Neural progenitor cell (in vitro differentiated cells): Measurements from ENCODE around the gene BTBD10. TPM values are rescaled to one million over a fixed set of nuclear protein-coding genes. Genes with fewer than 3 reads are reported as not detected.
A peak's percentile ranks its signal among the peaks of the same experiment; 100 is the strongest.

Source experiments
- DNase-seq: peaks from one replicate; pipeline ENCODE4 v3.0.0-alpha.2; 2016; ENCODE audit warnings: low spot score
- H2AFZ ChIP-seq: fragments of 200-600 bp; sonication (generic); replicated peaks from 2 replicates; pipeline ENCODE4 v1.6.1; 2016; ENCODE audit warnings: antibody characterized with exemption
- H3F3A ChIP-seq: fragments of 200-600 bp; sonication (generic); 2 replicates; pipeline ENCODE4 v1.6.1; 2016; ENCODE audit warnings: antibody characterized with exemption, low read depth
- H3K27ac ChIP-seq: fragments of 200-600 bp; sonication (generic); 2 replicates; pipeline ENCODE4 v1.5.1; 2016; ENCODE audit warnings: mild to moderate bottlenecking
- H3K27me3 ChIP-seq: fragments of 200-600 bp; sonication (generic); 2 replicates; pipeline ENCODE4 v1.6.1; 2016; ENCODE audit warnings: mild to moderate bottlenecking, moderate library complexity
- H3K36me3 ChIP-seq: fragments of 200-600 bp; sonication (generic); 2 replicates; pipeline ENCODE4 v1.5.1; 2016
- H3K4me1 ChIP-seq: fragments of 200-600 bp; sonication (generic); 2 replicates; pipeline ENCODE4 v1.6.1; 2016; ENCODE audit warnings: mixed run types
- H3K4me2 ChIP-seq: fragments of 200-600 bp; sonication (generic); 2 replicates; pipeline ENCODE4 v1.6.1; 2016
- H3K4me3 ChIP-seq: fragments of 200-600 bp; sonication (generic); 2 replicates; pipeline ENCODE4 v1.5.1; 2016
- H3K79me2 ChIP-seq: fragments of 200-600 bp; sonication (generic); 2 replicates; pipeline ENCODE4 v1.6.1; 2016; ENCODE audit warnings: low read depth
- H3K9ac ChIP-seq: fragments of 200-600 bp; sonication (generic); 2 replicates; pipeline ENCODE4 v1.6.1; 2016
- H3K9me3 ChIP-seq: fragments of 200-600 bp; sonication (generic); 2 replicates; pipeline ENCODE4 v1.5.1; 2016; ENCODE audit warnings: low read depth
- H4K20me1 ChIP-seq: fragments of 200-600 bp; sonication (generic); 2 replicates; pipeline ENCODE4 v1.6.1; 2016; ENCODE audit warnings: low read depth
- H3K27ac Mint-ChIP-seq: 3 replicates; pipeline ENCODE4 v1.8.0; 2021; ENCODE audit warnings: mixed read lengths
- H3K27me3 Mint-ChIP-seq: 2 replicates; pipeline ENCODE4 v1.8.0; 2022; ENCODE audit warnings: low read depth, mild to moderate bottlenecking, inconsistent platforms, moderate library complexity, mixed read lengths; ENCODE audit not compliant: insufficient read depth
- H3K36me3 Mint-ChIP-seq: 3 replicates; pipeline ENCODE4 v1.8.0; 2021; ENCODE audit warnings: mixed read lengths
- H3K4me1 Mint-ChIP-seq: 3 replicates; pipeline ENCODE4 v1.8.0; 2021; ENCODE audit warnings: mixed read lengths
- H3K4me3 Mint-ChIP-seq: 3 replicates; pipeline ENCODE4 v1.8.0; 2021; ENCODE audit warnings: mild to moderate bottlenecking, moderate library complexity, mixed read lengths
- H3K9me3 Mint-ChIP-seq: 3 replicates; pipeline ENCODE4 v1.8.0; 2020; ENCODE audit warnings: mixed read lengths
- EZH2 ChIP-seq: fragments of 200-600 bp; sonication (generic); IDR thresholded peaks from 2 replicates; pipeline ENCODE4 v1.6.1; 2017; ENCODE audit warnings: antibody characterized with exemption, mild to moderate bottlenecking, moderate library complexity
- EZH2phosphoT487 ChIP-seq: fragments of 200-600 bp; sonication (generic); IDR thresholded peaks from 2 replicates; pipeline ENCODE4 v1.6.1; 2017; ENCODE audit warnings: antibody characterized with exemption
- total RNA-seq: library from RNA; depleted of rRNA; stranded (reverse); fragments of >200 nt; gene quantifications from 2 replicates; pipeline ENCODE4 v1.2.3, GENCODE V29; 2015; ENCODE audit warnings: low replicate concordance
- TF ChIP-seq, protein P1 (sequence below): fragments of 200-600 bp; sonication (generic); IDR thresholded peaks from 2 replicates; pipeline ENCODE4 v1.5.1; 2017; ENCODE audit warnings: antibody characterized with exemption, mild to moderate bottlenecking

BTBD10 gene
- total RNA-seq, 1 donor from 2014 or later, result 59.3 TPM

DNA sequence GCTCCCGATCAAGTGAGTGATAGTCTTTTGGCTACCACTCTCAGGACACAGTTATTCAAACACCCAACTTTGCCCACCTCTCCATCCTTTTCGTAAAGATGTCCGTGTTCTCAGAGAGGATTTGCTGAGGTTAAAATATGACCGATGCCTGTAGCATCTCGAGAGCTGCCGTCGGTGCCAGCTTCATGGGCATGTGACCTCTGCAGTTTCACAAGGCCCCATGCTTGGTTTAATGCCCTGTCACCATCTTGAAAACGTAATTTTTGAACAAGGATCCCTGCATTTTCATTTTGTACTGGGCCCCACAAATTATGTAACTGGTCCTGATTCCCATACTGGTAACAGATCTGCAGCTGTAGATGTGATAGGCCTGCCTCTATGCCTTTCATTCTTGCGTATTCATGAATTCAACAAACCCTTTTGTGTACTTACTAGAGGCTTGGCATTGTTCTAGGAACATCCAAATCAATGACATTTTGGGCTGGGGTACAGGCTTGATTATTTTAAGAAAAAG is 100.4 kb downstream of the BTBD10 start:
- peaks cover 2% of the 10 kb centered on the region for H3K27me3 Mint-ChIP-seq

DNA sequence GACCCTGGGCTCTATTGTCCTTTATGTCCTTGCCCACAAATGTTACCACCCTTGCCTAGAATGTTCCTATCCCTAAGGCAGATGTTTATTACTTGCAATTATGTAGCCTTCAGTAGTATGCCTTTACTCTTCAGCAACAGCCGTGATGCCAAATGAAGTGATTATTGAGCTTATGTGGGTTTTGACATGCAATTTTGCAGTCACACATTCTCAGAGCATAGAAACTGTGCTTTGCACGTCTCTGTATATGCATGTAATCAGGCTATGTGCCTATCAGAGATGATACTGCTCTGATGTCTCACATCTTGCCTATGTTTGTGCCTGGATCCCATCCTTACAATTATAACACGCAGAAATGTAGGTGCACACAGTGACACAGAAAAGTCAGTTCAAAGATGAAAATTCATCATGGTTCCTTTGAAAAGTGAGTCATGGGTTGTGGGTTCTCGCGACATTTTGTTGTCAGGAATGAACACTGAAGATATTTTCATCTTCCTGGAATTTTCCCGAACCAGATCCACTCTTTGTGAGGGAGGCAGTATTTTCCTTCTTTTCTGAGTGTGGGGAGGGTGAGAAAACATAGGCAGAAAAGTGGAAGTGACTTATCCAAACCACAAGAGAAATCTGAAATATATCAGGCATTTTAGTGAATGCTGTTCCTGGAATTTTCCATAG is 104.3 kb downstream of the BTBD10 start:
- Mint-ChIP-seq H3K4me1 (peaks cover 4% of the 10 kb centered on the region), H3K4me3 (no peak overlapping the region), H3K27me3 (peaks cover 10% of the 10 kb centered on the region), H3K36me3 (peaks cover 3% of the 10 kb centered on the region), H3K27ac (no peak overlapping the region), H3K9me3 (no peaks in the 10 kb centered on the region)
- Histone ChIP-seq H3K4me1 (peaks cover 18% of the 10 kb centered on the region), H2AFZ (no peak overlapping the region), H3K4me3 (no peak overlapping the region), H3K27me3 (no peaks in the 10 kb centered on the region), H3K9ac (no peak overlapping the region), H3K4me2 (no peak overlapping the region), H4K20me1 (no peaks in the 10 kb centered on the region), H3K27ac (no peak overlapping the region), H3K9me3 (no peaks in the 10 kb centered on the region), H3K79me2 (no peaks in the 10 kb centered on the region), H3F3A (peaks cover 13% of the 10 kb centered on the region), H3K36me3 (no peaks in the 10 kb centered on the region)
- no peak for DNase-seq
- TF ChIP-seq EZH2 (no peak), EZH2phosphoT487 (no peak)
- TF ChIP-seq, protein P1, sequence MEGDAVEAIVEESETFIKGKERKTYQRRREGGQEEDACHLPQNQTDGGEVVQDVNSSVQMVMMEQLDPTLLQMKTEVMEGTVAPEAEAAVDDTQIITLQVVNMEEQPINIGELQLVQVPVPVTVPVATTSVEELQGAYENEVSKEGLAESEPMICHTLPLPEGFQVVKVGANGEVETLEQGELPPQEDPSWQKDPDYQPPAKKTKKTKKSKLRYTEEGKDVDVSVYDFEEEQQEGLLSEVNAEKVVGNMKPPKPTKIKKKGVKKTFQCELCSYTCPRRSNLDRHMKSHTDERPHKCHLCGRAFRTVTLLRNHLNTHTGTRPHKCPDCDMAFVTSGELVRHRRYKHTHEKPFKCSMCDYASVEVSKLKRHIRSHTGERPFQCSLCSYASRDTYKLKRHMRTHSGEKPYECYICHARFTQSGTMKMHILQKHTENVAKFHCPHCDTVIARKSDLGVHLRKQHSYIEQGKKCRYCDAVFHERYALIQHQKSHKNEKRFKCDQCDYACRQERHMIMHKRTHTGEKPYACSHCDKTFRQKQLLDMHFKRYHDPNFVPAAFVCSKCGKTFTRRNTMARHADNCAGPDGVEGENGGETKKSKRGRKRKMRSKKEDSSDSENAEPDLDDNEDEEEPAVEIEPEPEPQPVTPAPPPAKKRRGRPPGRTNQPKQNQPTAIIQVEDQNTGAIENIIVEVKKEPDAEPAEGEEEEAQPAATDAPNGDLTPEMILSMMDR, result no peak

More for the DNA sequence above, 100.4 kb downstream of the BTBD10 start:
- no peak overlapping the region for H3K4me2 ChIP-seq
- Mint-ChIP-seq H3K4me1 (peaks cover 7% of the 10 kb centered on the region), H3K9me3 (no peaks in the 10 kb centered on the region), H3K36me3 (peaks cover 3% of the 10 kb centered on the region), H3K27ac (no peak overlapping the region), H3K4me3 (no peak overlapping the region)
- H4K20me1 ChIP-seq, result no peaks in the 10 kb centered on the region
- no peak overlapping the region for H3K4me3 ChIP-seq
- no peaks in the 10 kb centered on the region for H3K36me3 ChIP-seq
- H3K9me3 ChIP-seq, result no peaks in the 10 kb centered on the region
- no peaks in the 10 kb centered on the region for H3K27me3 ChIP-seq
- DNase-seq, result no peak
- H2AFZ ChIP-seq, result no peak overlapping the region
- H3K79me2 ChIP-seq, result no peaks in the 10 kb centered on the region
- peaks cover 13% of the 10 kb centered on the region for H3F3A ChIP-seq
- TF ChIP-seq EZH2phosphoT487 (no peak), EZH2 (no peak)
- TF ChIP-seq, protein P1, result no peak
- H3K4me1 ChIP-seq, result peaks cover 18% of the 10 kb centered on the region
- H3K27ac ChIP-seq, result no peak overlapping the region
- no peak overlapping the region for H3K9ac ChIP-seq

DNA sequence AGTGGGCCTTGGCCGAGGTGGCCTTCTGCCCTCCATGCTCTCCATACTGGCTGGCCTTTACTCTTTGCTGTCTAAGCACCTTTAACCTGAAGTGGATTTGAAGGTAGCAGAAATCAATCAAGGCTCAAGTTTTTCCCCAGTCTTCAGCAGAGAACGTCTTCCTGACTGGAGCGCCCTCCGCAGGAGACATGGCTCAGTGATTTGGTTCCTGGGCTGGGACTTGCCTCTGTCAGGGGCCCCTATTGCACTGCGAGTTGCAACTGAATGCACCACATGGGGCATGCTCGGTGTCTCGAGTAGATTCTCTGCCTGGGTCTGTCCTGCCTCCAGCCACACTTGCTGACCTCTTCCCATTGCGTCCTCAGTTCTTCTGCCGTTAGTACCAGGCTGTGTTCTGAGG is 105.8 kb downstream of the BTBD10 start:
- Histone ChIP-seq H3K79me2 (no peaks in the 10 kb centered on the region), H3K27ac (no peak overlapping the region), H3K4me3 (no peak overlapping the region), H3F3A (peaks cover 13% of the 10 kb centered on the region), H3K4me2 (no peak overlapping the region), H3K36me3 (no peaks in the 10 kb centered on the region), H3K4me1 (peaks cover 18% of the 10 kb centered on the region), H2AFZ (no peak overlapping the region), H3K9me3 (no peaks in the 10 kb centered on the region), H4K20me1 (no peaks in the 10 kb centered on the region), H3K27me3 (no peaks in the 10 kb centered on the region), H3K9ac (no peak overlapping the region)
- DNase-seq, result no peak
- no peaks in the 10 kb centered on the region for H3K9me3 Mint-ChIP-seq
- H3K36me3 Mint-ChIP-seq, result peaks cover 3% of the 10 kb centered on the region
- no peak overlapping the region for H3K4me3 Mint-ChIP-seq
- peaks cover 7% of the 10 kb centered on the region for H3K27me3 Mint-ChIP-seq
- peaks cover 4% of the 10 kb centered on the region for H3K4me1 Mint-ChIP-seq
- TF ChIP-seq EZH2phosphoT487 (no peak), EZH2 (no peak)
- TF ChIP-seq, protein P1, result peak; percentile 15
- no peak overlapping the region for H3K27ac Mint-ChIP-seq
